H1 (cell line): ENCODE results near the gene BICD1. TPM values are rescaled to one million over a fixed set of nuclear protein-coding genes. Genes with fewer than 3 reads are reported as not detected.

Experiments
- CHD2 ChIP-seq: IDR thresholded peaks from 2 replicates; pipeline ENCODE4 v1.6.1; 2012; ENCODE audit warnings: low read length, improper control_type of control experiment
- SRF ChIP-seq: IDR thresholded peaks from 2 replicates; pipeline ENCODE4 v1.6.1; 2011; ENCODE audit warnings: mild to moderate bottlenecking, low read depth, low read length, moderate library complexity
- polyA plus RNA-seq, 7 experiments: library from polyadenylated mRNA; depleted of rRNA in 3 of 7; stranded (reverse) in 5 of 7; unstranded in 2 of 7; fragments of >200 nt in 5 of 7; fragments of 200-250 nt in 2 of 7; gene quantifications; 1 replicate in 5 of 7; 2 replicates in 1 of 7; 4 replicates in 1 of 7; pipeline versions ENCODE4 v1.2.1 to v1.2.3, GENCODE V29; 2011 to 2013; ENCODE audit warnings: missing spikeins in 2 of 7, mixed read lengths in 2 of 7
- total RNA-seq: library from RNA; stranded (reverse); fragmentation: NEBNext Ultra II Directional; extraction: Animal tissue kit (Norgen Biotek cat#: 25700); gene quantifications from 2 replicates; pipeline ENCODE4 v1.2.1, GENCODE V29; 2021
- TF ChIP-seq, protein P1 (sequence below): fragments of 300-600 bp; sonication (generic); IDR thresholded peaks from 2 replicates; pipeline ENCODE4 v1.7.1; 2012; ENCODE audit warnings: low read length, moderate library complexity, mild to moderate bottlenecking, inconsistent platforms; ENCODE audit not compliant: insufficient replicate concordance

BICD1 gene
- total and polyA plus RNA-seq, 2 of the 8 experiments (the other 6 are each of a cell fraction or from before 2014, with no cell fraction given): 34.1 to 58.4 TPM

DNA sequence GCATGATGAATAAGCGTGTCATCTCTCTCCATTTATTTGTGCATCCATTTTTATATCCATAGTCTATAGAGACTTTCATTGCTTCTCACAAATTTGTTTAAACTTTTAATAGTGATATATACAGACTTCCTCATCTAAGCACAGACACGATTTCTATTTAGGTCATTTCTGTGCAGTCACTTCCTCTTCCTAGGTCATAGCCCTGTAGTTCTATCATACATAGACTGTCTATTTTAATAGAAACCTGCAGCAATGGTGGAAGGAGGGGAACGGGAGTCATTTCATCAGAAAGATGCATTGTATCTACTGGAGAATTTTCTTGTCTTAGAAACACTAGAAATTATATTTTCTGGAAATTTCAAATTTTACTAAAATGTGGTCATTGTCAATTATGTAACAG lies 159.3 kb downstream of the BICD1 start (continued):
- no peak for TF ChIP-seq SRF
- no peak for TF ChIP-seq CHD2
- TF ChIP-seq, protein P1, sequence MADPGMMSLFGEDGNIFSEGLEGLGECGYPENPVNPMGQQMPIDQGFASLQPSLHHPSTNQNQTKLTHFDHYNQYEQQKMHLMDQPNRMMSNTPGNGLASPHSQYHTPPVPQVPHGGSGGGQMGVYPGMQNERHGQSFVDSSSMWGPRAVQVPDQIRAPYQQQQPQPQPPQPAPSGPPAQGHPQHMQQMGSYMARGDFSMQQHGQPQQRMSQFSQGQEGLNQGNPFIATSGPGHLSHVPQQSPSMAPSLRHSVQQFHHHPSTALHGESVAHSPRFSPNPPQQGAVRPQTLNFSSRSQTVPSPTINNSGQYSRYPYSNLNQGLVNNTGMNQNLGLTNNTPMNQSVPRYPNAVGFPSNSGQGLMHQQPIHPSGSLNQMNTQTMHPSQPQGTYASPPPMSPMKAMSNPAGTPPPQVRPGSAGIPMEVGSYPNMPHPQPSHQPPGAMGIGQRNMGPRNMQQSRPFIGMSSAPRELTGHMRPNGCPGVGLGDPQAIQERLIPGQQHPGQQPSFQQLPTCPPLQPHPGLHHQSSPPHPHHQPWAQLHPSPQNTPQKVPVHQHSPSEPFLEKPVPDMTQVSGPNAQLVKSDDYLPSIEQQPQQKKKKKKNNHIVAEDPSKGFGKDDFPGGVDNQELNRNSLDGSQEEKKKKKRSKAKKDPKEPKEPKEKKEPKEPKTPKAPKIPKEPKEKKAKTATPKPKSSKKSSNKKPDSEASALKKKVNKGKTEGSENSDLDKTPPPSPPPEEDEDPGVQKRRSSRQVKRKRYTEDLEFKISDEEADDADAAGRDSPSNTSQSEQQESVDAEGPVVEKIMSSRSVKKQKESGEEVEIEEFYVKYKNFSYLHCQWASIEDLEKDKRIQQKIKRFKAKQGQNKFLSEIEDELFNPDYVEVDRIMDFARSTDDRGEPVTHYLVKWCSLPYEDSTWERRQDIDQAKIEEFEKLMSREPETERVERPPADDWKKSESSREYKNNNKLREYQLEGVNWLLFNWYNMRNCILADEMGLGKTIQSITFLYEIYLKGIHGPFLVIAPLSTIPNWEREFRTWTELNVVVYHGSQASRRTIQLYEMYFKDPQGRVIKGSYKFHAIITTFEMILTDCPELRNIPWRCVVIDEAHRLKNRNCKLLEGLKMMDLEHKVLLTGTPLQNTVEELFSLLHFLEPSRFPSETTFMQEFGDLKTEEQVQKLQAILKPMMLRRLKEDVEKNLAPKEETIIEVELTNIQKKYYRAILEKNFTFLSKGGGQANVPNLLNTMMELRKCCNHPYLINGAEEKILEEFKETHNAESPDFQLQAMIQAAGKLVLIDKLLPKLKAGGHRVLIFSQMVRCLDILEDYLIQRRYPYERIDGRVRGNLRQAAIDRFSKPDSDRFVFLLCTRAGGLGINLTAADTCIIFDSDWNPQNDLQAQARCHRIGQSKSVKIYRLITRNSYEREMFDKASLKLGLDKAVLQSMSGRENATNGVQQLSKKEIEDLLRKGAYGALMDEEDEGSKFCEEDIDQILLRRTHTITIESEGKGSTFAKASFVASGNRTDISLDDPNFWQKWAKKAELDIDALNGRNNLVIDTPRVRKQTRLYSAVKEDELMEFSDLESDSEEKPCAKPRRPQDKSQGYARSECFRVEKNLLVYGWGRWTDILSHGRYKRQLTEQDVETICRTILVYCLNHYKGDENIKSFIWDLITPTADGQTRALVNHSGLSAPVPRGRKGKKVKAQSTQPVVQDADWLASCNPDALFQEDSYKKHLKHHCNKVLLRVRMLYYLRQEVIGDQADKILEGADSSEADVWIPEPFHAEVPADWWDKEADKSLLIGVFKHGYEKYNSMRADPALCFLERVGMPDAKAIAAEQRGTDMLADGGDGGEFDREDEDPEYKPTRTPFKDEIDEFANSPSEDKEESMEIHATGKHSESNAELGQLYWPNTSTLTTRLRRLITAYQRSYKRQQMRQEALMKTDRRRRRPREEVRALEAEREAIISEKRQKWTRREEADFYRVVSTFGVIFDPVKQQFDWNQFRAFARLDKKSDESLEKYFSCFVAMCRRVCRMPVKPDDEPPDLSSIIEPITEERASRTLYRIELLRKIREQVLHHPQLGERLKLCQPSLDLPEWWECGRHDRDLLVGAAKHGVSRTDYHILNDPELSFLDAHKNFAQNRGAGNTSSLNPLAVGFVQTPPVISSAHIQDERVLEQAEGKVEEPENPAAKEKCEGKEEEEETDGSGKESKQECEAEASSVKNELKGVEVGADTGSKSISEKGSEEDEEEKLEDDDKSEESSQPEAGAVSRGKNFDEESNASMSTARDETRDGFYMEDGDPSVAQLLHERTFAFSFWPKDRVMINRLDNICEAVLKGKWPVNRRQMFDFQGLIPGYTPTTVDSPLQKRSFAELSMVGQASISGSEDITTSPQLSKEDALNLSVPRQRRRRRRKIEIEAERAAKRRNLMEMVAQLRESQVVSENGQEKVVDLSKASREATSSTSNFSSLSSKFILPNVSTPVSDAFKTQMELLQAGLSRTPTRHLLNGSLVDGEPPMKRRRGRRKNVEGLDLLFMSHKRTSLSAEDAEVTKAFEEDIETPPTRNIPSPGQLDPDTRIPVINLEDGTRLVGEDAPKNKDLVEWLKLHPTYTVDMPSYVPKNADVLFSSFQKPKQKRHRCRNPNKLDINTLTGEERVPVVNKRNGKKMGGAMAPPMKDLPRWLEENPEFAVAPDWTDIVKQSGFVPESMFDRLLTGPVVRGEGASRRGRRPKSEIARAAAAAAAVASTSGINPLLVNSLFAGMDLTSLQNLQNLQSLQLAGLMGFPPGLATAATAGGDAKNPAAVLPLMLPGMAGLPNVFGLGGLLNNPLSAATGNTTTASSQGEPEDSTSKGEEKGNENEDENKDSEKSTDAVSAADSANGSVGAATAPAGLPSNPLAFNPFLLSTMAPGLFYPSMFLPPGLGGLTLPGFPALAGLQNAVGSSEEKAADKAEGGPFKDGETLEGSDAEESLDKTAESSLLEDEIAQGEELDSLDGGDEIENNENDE: no peak
